Upper lobe of left lung (tissue), 6 donors: Measurements from ENCODE around the gene GRIN2A. TPM values are rescaled to one million over a fixed set of nuclear protein-coding genes. Genes with fewer than 3 reads are reported as not detected.

Experiments
- ATAC-seq, 2 donors: fragments of 200-7000 bp; cut with Tn5 transposase; one replicate each; pipeline ENCODE4 v1.9.1; 2022; ENCODE audit warnings: mild to moderate bottlenecking in 2 of 2, moderate library complexity in 2 of 2; ENCODE audit not compliant: low FRiP score in 2 of 2
- DNase-seq, 2 donors: peaks; one replicate each; pipeline ENCODE4 v3.0.0-alpha.2; 2019 to 2020
- H3K27ac ChIP-seq, 4 donors: fragments of 200-600 bp; sonication (generic); one replicate each; pipeline ENCODE4 v1.5.1; 2016 to 2019
- H3K27me3 ChIP-seq, 4 donors: fragments of 200-600 bp; sonication (generic); one replicate each; pipeline ENCODE4 v1.5.1; 2017 to 2019
- H3K36me3 ChIP-seq, 4 donors: fragments of 200-600 bp; sonication (generic); one replicate each; pipeline ENCODE4 v1.5.1; 2016 to 2019
- H3K4me1 ChIP-seq, 4 donors: fragments of 200-600 bp; sonication (generic); one replicate each; pipeline ENCODE4 v1.5.1; 2018 to 2019
- H3K4me3 ChIP-seq, 4 donors: fragments of 200-600 bp; sonication (generic); one replicate each; pipeline ENCODE4 v1.5.1; 2017 to 2019; ENCODE audit warnings: mild to moderate bottlenecking in 2 of 4, moderate library complexity in 1 of 4
- H3K9me3 ChIP-seq, 4 donors: fragments of 200-600 bp; sonication (generic); one replicate each; pipeline ENCODE4 v1.5.1; 2018 to 2019
- CTCF ChIP-seq, 6 experiments: fragments of 450-650 bp in 4 of 6; fragments of 200-600 bp in 2 of 6; sonication (generic) in 2 of 6; IDR thresholded peaks; one replicate each; pipeline ENCODE4 v1.5.1; 2016 to 2019; ENCODE audit warnings: antibody characterized with exemption in 6 of 6
- EP300 ChIP-seq, 4 donors: sonication (generic); formaldehyde crosslinking; IDR thresholded peaks; one replicate each; pipeline ENCODE4 v1.5.1; 2017; ENCODE audit warnings: antibody characterized with exemption in 4 of 4, control low read depth in 2 of 4
- POLR2A ChIP-seq, 4 donors: fragments of 450-650 bp; IDR thresholded peaks; one replicate each; pipeline ENCODE4 v1.5.1; 2016 to 2017; ENCODE audit warnings: antibody characterized with exemption in 4 of 4, mild to moderate bottlenecking in 2 of 4
- POLR2AphosphoS5 ChIP-seq, 2 donors: sonication (generic); formaldehyde crosslinking; IDR thresholded peaks; one replicate each; pipeline ENCODE4 v1.5.1; 2017; ENCODE audit warnings: antibody characterized with exemption in 2 of 2
- WGBS, 2 donors: methylation state at CpG; one replicate each; pipeline ENCODE4 v1.1.5; 2017 to 2018; 5-methylcytosine and 5-hydroxymethylcytosine counted together
- total RNA-seq, 6 donors: library from RNA; depleted of rRNA in 4 of 6; stranded (reverse); fragments of >200 nt in 4 of 6; gene quantifications; one replicate each; pipeline versions ENCODE4 v1.1.0 to v1.2.1, GENCODE V29; 2016 to 2021
- donor health status: DM: no; HTN: no; CAD: no; lungs with moderate emphysema.
- donor health status: DM: no; HTN: yes; CAD: no; lungs with severe emphysema.

GRIN2A gene
- total RNA-seq, 6 donors from 2014 or later: 0.11 to 0.57 (median 0.30) TPM; not detected in 3

- Histone ChIP-seq H3K36me3 (no peaks in the 10 kb centered on the region), H3K27me3 (no peaks in the 10 kb centered on the region), H3K9me3 (no peaks in the 10 kb centered on the region), H3K27ac (no peak overlapping the region), H3K4me3 (peak overlapping the region in 1 of 4 donors; percentile 26), H3K4me1 (peaks cover 4 to 8% (median 6%) of the 10 kb centered on the region in 4 donors)
- DNase-seq (peak in 1 of 2 donors; percentile 67), ATAC-seq (no peak)
- 11 to 16% methylated on average over 10 to 24 of the region's 28 CpGs for WGBS, 2 donors
- no peak for TF ChIP-seq POLR2A (IDR thresholded peaks at IDR 0.05)
- no peak for TF ChIP-seq EP300 (IDR thresholded peaks at IDR 0.05)
- no peak for TF ChIP-seq CTCF (IDR thresholded peaks at IDR 0.05)
- no peak for TF ChIP-seq POLR2AphosphoS5 (IDR thresholded peaks at IDR 0.05)
These were observed 142.8 kb downstream of the GRIN2A start for GRCh38 chr16:10039220-10040096.

GRCh38 chr16:10037751-10038150 is 144.5 kb downstream of the GRIN2A start:
- no peak for DNase-seq
- Histone ChIP-seq H3K27me3 (no peaks in the 10 kb centered on the region), H3K4me1 (peaks cover 4 to 8% (median 6%) of the 10 kb centered on the region in 4 donors), H3K9me3 (no peaks in the 10 kb centered on the region), H3K27ac (no peak overlapping the region), H3K4me3 (no peak overlapping the region), H3K36me3 (no peaks in the 10 kb centered on the region)
- WGBS, 2 donors: 83 to 95% methylated on average over 4 of the region's 4 CpGs
- ATAC-seq: no peak
- TF ChIP-seq EP300 (IDR thresholded peaks at IDR 0.05) (no peak), POLR2A (IDR thresholded peaks at IDR 0.05) (no peak), CTCF (IDR thresholded peaks at IDR 0.05) (no peak), POLR2AphosphoS5 (IDR thresholded peaks at IDR 0.05) (no peak)

GRCh38 chr16:10036956-10037355 is 145.3 kb downstream of the GRIN2A start:
- Histone ChIP-seq H3K27me3 (no peaks in the 10 kb centered on the region), H3K4me3 (no peak overlapping the region), H3K4me1 (peaks cover 4 to 8% (median 6%) of the 10 kb centered on the region in 4 donors), H3K36me3 (no peaks in the 10 kb centered on the region), H3K27ac (no peak overlapping the region), H3K9me3 (no peaks in the 10 kb centered on the region)
- no peak for TF ChIP-seq POLR2A (IDR thresholded peaks at IDR 0.05)
- TF ChIP-seq EP300 (IDR thresholded peaks at IDR 0.05): no peak
- no peak for TF ChIP-seq POLR2AphosphoS5 (IDR thresholded peaks at IDR 0.05)
- no peak for TF ChIP-seq CTCF (IDR thresholded peaks at IDR 0.05)
- 64 to 75% methylated on average over 7 of the region's 7 CpGs for WGBS, 2 donors
- ATAC-seq (no peak), DNase-seq (no peak)

GRCh38 chr16:10033556-10033955 is 148.7 kb downstream of the GRIN2A start:
- 73 to 80% methylated on average over 5 of the region's 5 CpGs for WGBS, 2 donors
- TF ChIP-seq EP300 (IDR thresholded peaks at IDR 0.05): no peak
- no peak for DNase-seq
- H3K36me3 ChIP-seq: no peaks in the 10 kb centered on the region
- H3K9me3 ChIP-seq: no peaks in the 10 kb centered on the region
- no peak overlapping the region for H3K4me3 ChIP-seq
- no peak overlapping the region for H3K27ac ChIP-seq
- no peaks in the 10 kb centered on the region for H3K4me1 ChIP-seq
- no peaks in the 10 kb centered on the region for H3K27me3 ChIP-seq
- no peak for ATAC-seq

GRCh38 chr16:10031955-10032354 is 150.3 kb downstream of the GRIN2A start:
- Histone ChIP-seq H3K27me3 (no peaks in the 10 kb centered on the region), H3K4me1 (no peaks in the 10 kb centered on the region), H3K9me3 (no peaks in the 10 kb centered on the region), H3K27ac (no peak overlapping the region), H3K36me3 (no peaks in the 10 kb centered on the region), H3K4me3 (no peak overlapping the region)
- DNase-seq (no peak), ATAC-seq (no peak)
- WGBS, 2 donors: 85 to 92% methylated on average over 4 of the region's 4 CpGs
- TF ChIP-seq POLR2A (IDR thresholded peaks at IDR 0.05): no peak
- TF ChIP-seq EP300 (IDR thresholded peaks at IDR 0.05): no peak
- no peak for TF ChIP-seq CTCF (IDR thresholded peaks at IDR 0.05)
- no peak for TF ChIP-seq POLR2AphosphoS5 (IDR thresholded peaks at IDR 0.05)
